ENCODE measurements around the gene PDE6G.
A peak's percentile ranks its signal among the peaks of the same experiment; 100 is the strongest.
"Not testable (repeated sequence)": the region's sequence is repeated elsewhere in the genome, so short reads cannot be mapped to it uniquely, and the experiment has no call there.

PDE6G gene

GRCh38 chr17:81641825-81642489 lies 14.4 kb downstream of the PDE6G start:
- no peaks in the 10 kb centered on the region for H3K36me3 Mint-ChIP-seq
- H3K27ac Mint-ChIP-seq, result no peak overlapping the region
- peaks cover 2% of the 10 kb centered on the region for H3K4me1 Mint-ChIP-seq
- H3K4me3 Mint-ChIP-seq, result no peak overlapping the region
- H3K9me3 Mint-ChIP-seq, result no peaks in the 10 kb centered on the region
- CTCF ChIA-PET, result no interaction called here
- no peak for DNase-seq
- H3K27me3 Mint-ChIP-seq, result peaks cover 16% of the 10 kb centered on the region

- DNase-seq, result no peak
- Mint-ChIP-seq H3K27me3 (peaks cover 4% of the 10 kb centered on the region), H3K4me1 (peaks cover 14% of the 10 kb centered on the region), H3K27ac (no peak overlapping the region), H3K9me3 (no peaks in the 10 kb centered on the region), H3K36me3 (peaks cover 2% of the 10 kb centered on the region), H3K4me3 (no peak overlapping the region)
- CTCF ChIA-PET, result no interaction called here
Observed at GRCh38 chr17:81640011-81640410, 16.3 kb downstream of the PDE6G start.

- no peak for DNase-seq
- peaks cover 4% of the 10 kb centered on the region for H3K27me3 Mint-ChIP-seq
- no peak overlapping the region for H3K27ac Mint-ChIP-seq
- H3K4me3 Mint-ChIP-seq, result peak overlapping the region; percentile 14
- H3K36me3 Mint-ChIP-seq, result peaks cover 2% of the 10 kb centered on the region
- H3K9me3 Mint-ChIP-seq, result no peaks in the 10 kb centered on the region
- H3K4me1 Mint-ChIP-seq, result peaks cover 17% of the 10 kb centered on the region
- CTCF ChIA-PET, result no interaction called here
Observed at GRCh38 chr17:81638683-81639082, 17.7 kb downstream of the PDE6G start.

GRCh38 chr17:81636505-81637288 lies 19.6 kb downstream of the PDE6G start, which contains the start of the genes NPLOC4 and TSPAN10:
NPLOC4 (minus strand) TSS chr17:81637112; CDS start chr17:81636930, 182 bp downstream.
TSPAN10 (plus strand) TSS chr17:81637196; CDS start chr17:81642413, 5,217 bp downstream.
- no peaks in the 10 kb centered on the region for H3K9me3 Mint-ChIP-seq

GRCh38 chr17:81635973-81636504 lies 20.3 kb downstream of the PDE6G start:
- no peaks in the 10 kb centered on the region for H3K9me3 Mint-ChIP-seq
- peaks cover 4% of the 10 kb centered on the region for H3K27me3 Mint-ChIP-seq
- CTCF ChIA-PET, result no interaction called here
- peak overlapping the region; percentile 89 for H3K4me3 Mint-ChIP-seq
- no peak for DNase-seq
- peaks cover 9% of the 10 kb centered on the region for H3K36me3 Mint-ChIP-seq
- peaks cover 21% of the 10 kb centered on the region for H3K4me1 Mint-ChIP-seq
- peak overlapping the region; percentile 80 for H3K27ac Mint-ChIP-seq

More at GRCh38 chr17:81636505-81637288, 19.6 kb downstream of the PDE6G start, which contains the start of the genes NPLOC4 and TSPAN10:
- CTCF ChIA-PET, result no interaction called here
- peak within 1 kb of the TSS; percentile 80 for H3K27ac Mint-ChIP-seq
- H3K4me1 Mint-ChIP-seq, result peaks cover 21% of the 10 kb centered on the region
- peak; percentile 81 for DNase-seq
- peak within 1 kb of the TSS; percentile 89 for H3K4me3 Mint-ChIP-seq
- peaks cover 4% of the 10 kb centered on the region for H3K27me3 Mint-ChIP-seq
- H3K36me3 Mint-ChIP-seq, result peaks cover 5% of the 10 kb centered on the region

- no peak for DNase-seq
- peaks cover 9% of the 10 kb centered on the region for H3K36me3 Mint-ChIP-seq
- peaks cover 21% of the 10 kb centered on the region for H3K4me1 Mint-ChIP-seq
- no peaks in the 10 kb centered on the region for H3K9me3 Mint-ChIP-seq
- H3K4me3 Mint-ChIP-seq, result peak overlapping the region; percentile 89
- CTCF ChIA-PET, result no interaction called here
- H3K27ac Mint-ChIP-seq, result no peak overlapping the region
- H3K27me3 Mint-ChIP-seq, result peaks cover 4% of the 10 kb centered on the region
Observed at GRCh38 chr17:81635431-81635830, 20.9 kb downstream of the PDE6G start.

GRCh38 chr17:81631482-81631881 lies 24.9 kb downstream of the PDE6G start:
- Mint-ChIP-seq H3K36me3 (peaks cover 25% of the 10 kb centered on the region), H3K9me3 (no peaks in the 10 kb centered on the region), H3K4me3 (no peak overlapping the region), H3K27me3 (no peaks in the 10 kb centered on the region), H3K4me1 (peaks cover 19% of the 10 kb centered on the region), H3K27ac (peak overlapping the region; percentile 49)
- no peak for DNase-seq
- CTCF ChIA-PET, result no interaction called here

GRCh38 chr17:81630274-81630673 lies 26.1 kb downstream of the PDE6G start:
- peaks cover 30% of the 10 kb centered on the region for H3K36me3 Mint-ChIP-seq
- H3K4me1 Mint-ChIP-seq, result peaks cover 7% of the 10 kb centered on the region
- H3K27ac Mint-ChIP-seq, result no peak overlapping the region
- DNase-seq, result no peak
- H3K4me3 Mint-ChIP-seq, result no peak overlapping the region
- no peaks in the 10 kb centered on the region for H3K9me3 Mint-ChIP-seq
- H3K27me3 Mint-ChIP-seq, result no peaks in the 10 kb centered on the region
- CTCF ChIA-PET, result no interaction called here

GRCh38 chr17:81621494-81622130 lies 34.7 kb downstream of the PDE6G start:
- no peak overlapping the region for H3K4me3 Mint-ChIP-seq
- no peaks in the 10 kb centered on the region for H3K4me1 Mint-ChIP-seq
- H3K36me3 Mint-ChIP-seq, result peaks cover 55% of the 10 kb centered on the region
- no peak overlapping the region for H3K27ac Mint-ChIP-seq
- H3K27me3 Mint-ChIP-seq, result no peaks in the 10 kb centered on the region
- CTCF ChIA-PET, result no interaction called here
- DNase-seq, result no peak
- H3K9me3 Mint-ChIP-seq, result no peaks in the 10 kb centered on the region

GRCh38 chr17:81618307-81618706 lies 38.0 kb downstream of the PDE6G start:
- H3K4me1 Mint-ChIP-seq, result peaks cover 17% of the 10 kb centered on the region

GRCh38 chr17:81616877-81617276 lies 39.5 kb downstream of the PDE6G start:
- Mint-ChIP-seq H3K4me3 (no peak overlapping the region), H3K36me3 (peaks cover 59% of the 10 kb centered on the region), H3K9me3 (no peaks in the 10 kb centered on the region), H3K27me3 (no peaks in the 10 kb centered on the region), H3K27ac (no peak overlapping the region), H3K4me1 (peaks cover 17% of the 10 kb centered on the region)
- DNase-seq, result no peak
- CTCF ChIA-PET, result no interaction called here

More at GRCh38 chr17:81618307-81618706, 38.0 kb downstream of the PDE6G start:
- DNase-seq, CTCF ChIA-PET, H3K27me3 Mint-ChIP-seq, H3K9me3 Mint-ChIP-seq, H3K4me3 Mint-ChIP-seq, H3K27ac Mint-ChIP-seq: not testable (repeated sequence)
- H3K36me3 Mint-ChIP-seq, result peaks cover 53% of the 10 kb centered on the region

GRCh38 chr17:81615401-81615930 lies 40.9 kb downstream of the PDE6G start:
- Mint-ChIP-seq H3K27ac (no peak overlapping the region), H3K36me3 (peaks cover 45% of the 10 kb centered on the region), H3K27me3 (no peaks in the 10 kb centered on the region), H3K4me3 (no peak overlapping the region), H3K9me3 (no peaks in the 10 kb centered on the region), H3K4me1 (peaks cover 17% of the 10 kb centered on the region)
- CTCF ChIA-PET, result interaction anchor here (1.4 kb wide), 1 partner anchor 14 kb away, joined by 11 read pairs; no protein-coding TSS in a partner anchor
- no peak for DNase-seq

GRCh38 chr17:81612172-81612970 lies 44.0 kb downstream of the PDE6G start:
- no peak for DNase-seq
- Mint-ChIP-seq H3K4me1 (peaks cover 17% of the 10 kb centered on the region), H3K27me3 (no peaks in the 10 kb centered on the region), H3K27ac (no peak overlapping the region), H3K9me3 (no peaks in the 10 kb centered on the region), H3K4me3 (no peak overlapping the region), H3K36me3 (peaks cover 46% of the 10 kb centered on the region)
- CTCF ChIA-PET, result no interaction called here
